Urinary bladder (tissue), 4 donors: ENCODE data around the gene MGAT4B. TPM values are rescaled to one million over a fixed set of nuclear protein-coding genes. Genes with fewer than 3 reads are reported as not detected.

Source experiments
- DNase-seq: peaks from one replicate; pipeline ENCODE4 v3.0.0-alpha.2; 2015; ENCODE audit errors: extremely low spot score
- H3K27ac ChIP-seq: one replicate; pipeline ENCODE4 v1.5.1; 2013; ENCODE audit warnings: low read depth, mild to moderate bottlenecking, moderate library complexity
- H3K36me3 ChIP-seq: one replicate; pipeline ENCODE4 v1.6.1; 2013; ENCODE audit warnings: mild to moderate bottlenecking, moderate library complexity; ENCODE audit not compliant: insufficient read depth
- H3K4me1 ChIP-seq: one replicate; pipeline ENCODE4 v1.6.1; 2013; ENCODE audit warnings: mild to moderate bottlenecking, moderate library complexity; ENCODE audit not compliant: insufficient read depth
- H3K4me3 ChIP-seq: one replicate; pipeline ENCODE4 v1.5.1; 2013; ENCODE audit warnings: low read depth, low read length
- WGBS: extraction: QIAGEN DNeasy Blood & Tissue Kit; methylation state at CpG from one replicate; pipeline ENCODE4 v1.1.7; 2013; 5-methylcytosine and 5-hydroxymethylcytosine counted together
- polyA plus RNA-seq: library from polyadenylated mRNA; stranded (reverse); fragments of 200-250 nt; gene quantifications from one replicate; pipeline ENCODE4 v1.2.3, GENCODE V29; 2013
- total RNA-seq: library from RNA; depleted of rRNA; stranded (reverse); fragments of >200 nt; gene quantifications from one replicate; pipeline ENCODE4 v1.2.3, GENCODE V29; 2014
- donor health status: healthy with polysubstance abuse.
- donor health status: healthy.

MGAT4B gene
- total and polyA plus RNA-seq, 2 donors = 38.9 to 64.6 TPM

GRCh38 chr5:179812135-179812825 is 5.6 kb upstream of the MGAT4B start:
- no peak overlapping the region for H3K27ac ChIP-seq
- no peak overlapping the region for H3K4me3 ChIP-seq
- no peaks in the 10 kb centered on the region for H3K36me3 ChIP-seq
- WGBS = 94% methylated on average over 27 of the region's 27 CpGs
- no peak for DNase-seq
- H3K4me1 ChIP-seq = no peaks in the 10 kb centered on the region

DNA sequence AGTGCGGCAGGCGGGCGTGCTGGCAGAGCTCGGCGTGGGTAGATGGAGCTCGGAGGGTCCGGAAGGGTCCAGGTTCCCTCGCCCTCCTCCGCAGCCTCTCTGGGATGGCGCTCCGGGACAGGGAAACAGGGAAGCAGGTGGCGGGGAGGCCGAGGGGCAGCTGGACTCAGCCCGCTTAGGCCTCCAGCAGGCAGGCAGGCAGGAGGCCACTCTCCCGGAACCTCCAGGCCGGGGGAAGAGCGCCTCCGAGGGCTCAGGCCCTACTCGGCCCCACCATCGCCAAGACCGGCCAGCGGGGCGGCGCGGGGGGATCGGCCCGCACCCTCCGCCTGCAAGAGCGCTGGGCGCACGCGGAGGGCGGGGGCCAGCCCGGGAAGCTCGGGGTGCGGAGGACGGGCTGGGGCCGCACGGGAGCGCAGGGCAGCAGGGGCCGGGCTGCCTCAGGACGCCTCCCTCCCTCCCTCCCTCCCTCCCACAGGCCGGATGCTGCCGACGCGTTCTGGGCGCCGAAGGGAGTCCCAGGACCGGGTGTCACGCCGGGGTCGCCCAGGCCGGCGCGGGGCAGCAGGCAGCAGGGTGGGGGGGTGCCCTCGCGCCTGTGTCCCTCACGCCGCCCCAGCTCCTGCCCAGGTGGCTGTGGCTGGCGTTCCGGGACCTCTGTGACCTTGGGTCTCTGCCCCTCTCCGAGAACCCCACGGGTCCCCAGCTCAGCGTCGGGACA is 977 bp downstream of the MGAT4B start:
- DNase-seq = no peak
- no peaks in the 10 kb centered on the region for H3K36me3 ChIP-seq
- peak overlapping the region; percentile 96 for H3K27ac ChIP-seq
- 6% methylated on average over 65 of the region's 65 CpGs for WGBS
- H3K4me1 ChIP-seq = no peaks in the 10 kb centered on the region
- peak overlapping the region; percentile 92 for H3K4me3 ChIP-seq

- no peak for DNase-seq
- 67% methylated on average over 9 of the region's 9 CpGs for WGBS
- no peak overlapping the region for H3K27ac ChIP-seq
- H3K4me3 ChIP-seq = peak overlapping the region; percentile 92
- H3K4me1 ChIP-seq = no peaks in the 10 kb centered on the region
- no peaks in the 10 kb centered on the region for H3K36me3 ChIP-seq
Observed at GRCh38 chr5:179805070-179805528, 1.6 kb downstream of the MGAT4B start.

- H3K4me1 ChIP-seq = no peaks in the 10 kb centered on the region
- no peaks in the 10 kb centered on the region for H3K36me3 ChIP-seq
- H3K4me3 ChIP-seq = no peak overlapping the region
- no peak overlapping the region for H3K27ac ChIP-seq
- WGBS = 89% methylated on average over 8 of the region's 8 CpGs
- no peak for DNase-seq
Observed at GRCh38 chr5:179804555-179804947, 2.1 kb downstream of the MGAT4B start.

DNA sequence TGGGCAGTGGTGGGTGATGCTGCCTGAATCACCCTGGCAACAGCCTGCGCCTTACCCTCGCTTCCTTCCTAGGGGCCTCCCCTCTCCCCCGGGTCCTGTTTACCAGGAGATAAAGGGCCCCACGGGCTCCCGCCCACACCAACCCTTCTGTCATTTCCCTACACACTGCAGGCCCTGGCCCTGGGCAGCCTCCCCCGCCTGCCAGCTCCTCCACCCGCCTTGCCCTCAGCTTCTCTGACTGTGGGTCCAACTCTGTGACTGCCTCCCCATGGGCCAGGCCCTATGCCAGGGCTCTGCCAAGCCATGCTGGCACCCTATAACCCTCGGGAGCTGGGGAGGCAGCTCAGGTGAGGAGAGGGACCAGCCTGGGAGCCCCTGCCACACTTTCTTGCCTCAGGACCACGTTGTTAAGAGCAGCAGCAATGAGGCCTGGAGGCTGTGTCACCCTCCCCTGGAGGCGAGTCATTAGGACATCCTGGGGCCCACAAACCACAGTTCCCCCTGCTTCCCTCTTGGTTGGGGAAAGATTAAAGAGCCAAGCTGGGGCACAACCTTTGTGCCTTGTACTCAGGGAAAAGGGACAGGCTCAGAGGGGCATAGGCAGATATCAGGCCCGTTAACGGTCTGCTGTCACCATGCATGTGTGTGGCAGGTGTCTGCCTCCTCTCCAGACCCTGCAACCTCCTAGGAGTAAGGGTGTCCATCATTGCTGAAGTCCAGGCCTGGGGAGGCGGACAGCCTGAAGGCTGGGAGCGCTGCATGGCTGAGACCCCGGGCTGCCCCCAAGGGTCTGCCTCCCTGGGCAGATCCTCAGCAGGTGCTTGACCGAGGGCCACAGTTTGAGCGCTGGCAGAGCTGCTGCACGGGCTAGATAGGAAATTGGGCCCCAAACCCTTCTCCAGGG is 2.8 kb downstream of the MGAT4B start:
- H3K27ac ChIP-seq = no peak overlapping the region
- H3K4me1 ChIP-seq = no peaks in the 10 kb centered on the region
- 72% methylated on average over 18 of the region's 18 CpGs for WGBS
- H3K4me3 ChIP-seq = no peak overlapping the region
- no peak for DNase-seq
- no peaks in the 10 kb centered on the region for H3K36me3 ChIP-seq

GRCh38 chr5:179802950-179803562 is 3.6 kb downstream of the MGAT4B start:
- no peaks in the 10 kb centered on the region for H3K36me3 ChIP-seq
- H3K4me3 ChIP-seq = no peak overlapping the region
- no peak for DNase-seq
- no peaks in the 10 kb centered on the region for H3K4me1 ChIP-seq
- 78% methylated on average over 11 of the region's 11 CpGs for WGBS
- H3K27ac ChIP-seq = no peak overlapping the region

DNA sequence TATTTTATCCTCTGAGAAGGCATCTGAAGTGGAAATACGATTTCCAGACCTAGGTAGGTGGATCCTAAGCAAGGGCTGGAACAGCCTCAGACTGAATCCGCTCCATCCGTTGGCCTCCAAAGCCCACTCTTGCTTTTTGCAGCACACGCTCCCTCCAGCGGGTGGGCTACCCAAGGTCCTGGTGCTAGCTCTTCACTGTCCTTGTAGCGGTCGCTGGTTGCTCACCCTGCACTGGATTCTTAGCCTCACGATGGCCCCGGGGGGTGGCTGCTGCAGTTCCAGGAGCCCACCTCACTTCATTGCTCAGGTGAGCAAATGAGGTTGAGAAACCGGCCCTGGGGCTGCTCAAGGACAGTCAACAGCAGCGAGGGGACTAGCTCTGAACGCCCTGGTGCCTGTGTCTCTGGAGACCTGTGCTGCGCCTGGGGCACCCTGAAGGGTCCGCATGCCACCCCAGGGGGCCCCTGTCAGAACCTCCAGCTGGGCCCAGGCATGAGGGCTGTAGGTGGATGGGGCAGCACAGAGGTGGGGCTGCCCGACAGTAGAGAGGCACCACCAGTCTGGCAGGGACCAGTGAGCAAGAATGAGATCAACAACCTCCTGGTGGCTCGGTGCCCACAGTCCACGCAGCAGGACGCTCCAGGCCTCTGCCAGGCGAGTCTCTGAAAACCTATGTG is 4.3 kb downstream of the MGAT4B start:
- no peak overlapping the region for H3K27ac ChIP-seq
- H3K4me3 ChIP-seq = no peak overlapping the region
- no peaks in the 10 kb centered on the region for H3K4me1 ChIP-seq
- DNase-seq = no peak
- 91% methylated on average over 19 of the region's 19 CpGs for WGBS
- no peaks in the 10 kb centered on the region for H3K36me3 ChIP-seq

DNA sequence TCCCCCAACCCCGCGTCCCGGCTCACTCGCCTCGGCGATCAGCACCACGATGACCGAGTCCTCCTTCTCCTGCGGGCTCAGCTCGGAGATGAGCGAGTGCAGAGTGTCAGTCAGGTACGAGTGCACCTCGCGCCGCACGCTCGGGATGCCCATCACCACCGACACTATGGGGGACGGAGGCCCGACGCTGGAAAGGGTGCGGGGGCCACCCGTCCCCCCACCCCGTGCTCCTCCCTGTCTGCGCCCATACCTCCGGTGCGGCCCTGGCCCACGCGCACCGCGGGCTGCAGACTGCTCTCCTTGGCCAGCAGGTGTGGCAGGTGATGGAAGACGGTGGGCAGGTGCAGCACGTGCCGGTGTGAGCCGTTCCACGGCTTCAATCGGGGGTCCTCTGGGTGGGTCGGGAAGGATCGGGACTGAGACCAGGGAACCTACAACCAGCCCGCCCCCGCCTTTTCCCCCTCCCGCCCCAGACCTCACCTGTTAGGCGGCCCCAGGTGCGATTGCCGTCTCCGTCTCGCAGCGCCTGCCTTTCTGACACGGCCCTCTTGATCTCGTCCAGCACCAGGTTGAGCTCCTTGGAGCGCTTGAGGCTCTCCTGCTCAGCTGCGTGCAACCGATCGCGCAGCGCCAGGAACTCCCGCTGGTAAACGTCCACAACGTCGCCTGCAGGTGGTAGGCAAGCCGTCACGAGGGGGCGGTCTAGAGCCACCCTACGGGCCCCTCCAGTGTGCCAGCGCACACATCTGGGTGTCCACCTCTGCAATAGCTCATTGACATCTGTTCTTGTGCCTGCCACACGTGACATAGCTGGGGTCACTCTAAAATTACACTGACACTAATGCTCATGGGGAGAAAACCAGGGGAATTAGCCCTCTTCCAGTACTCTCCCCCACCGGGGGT is 5.1 kb downstream of the MGAT4B start:
- H3K27ac ChIP-seq = no peak overlapping the region
- no peaks in the 10 kb centered on the region for H3K4me1 ChIP-seq
- no peak for DNase-seq
- 66% methylated on average over 67 of the region's 67 CpGs for WGBS
- H3K4me3 ChIP-seq = no peak overlapping the region
- no peaks in the 10 kb centered on the region for H3K36me3 ChIP-seq

DNA sequence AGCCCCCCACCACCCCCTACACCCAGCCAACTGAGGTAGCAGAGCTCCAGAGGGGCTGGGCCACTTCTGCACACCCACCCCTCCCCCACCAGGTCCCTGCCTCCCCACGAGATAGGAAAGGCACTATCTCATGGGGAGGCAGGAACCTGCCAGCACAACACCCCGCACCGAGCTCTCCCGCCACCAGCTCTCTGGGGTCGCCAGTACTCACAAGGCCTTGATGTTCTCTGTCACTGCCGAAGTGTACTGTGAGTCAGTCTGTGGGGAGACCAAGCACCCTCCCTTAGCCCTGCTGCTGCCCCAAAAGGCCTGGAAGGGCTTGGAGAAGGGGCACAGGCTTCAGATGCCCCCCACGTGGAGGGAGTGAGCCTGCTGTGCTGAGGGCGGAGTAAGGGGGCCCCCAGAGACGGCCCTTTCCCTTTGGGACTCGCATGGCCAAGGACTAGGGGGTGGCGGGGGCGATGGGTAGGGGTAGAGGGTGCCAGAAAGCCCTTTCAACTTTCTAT is 5.9 kb downstream of the MGAT4B start:
- WGBS = 82% methylated on average over 12 of the region's 12 CpGs
- H3K4me1 ChIP-seq = no peaks in the 10 kb centered on the region
- no peak overlapping the region for H3K4me3 ChIP-seq
- H3K36me3 ChIP-seq = no peaks in the 10 kb centered on the region
- DNase-seq = no peak
- no peak overlapping the region for H3K27ac ChIP-seq

DNA sequence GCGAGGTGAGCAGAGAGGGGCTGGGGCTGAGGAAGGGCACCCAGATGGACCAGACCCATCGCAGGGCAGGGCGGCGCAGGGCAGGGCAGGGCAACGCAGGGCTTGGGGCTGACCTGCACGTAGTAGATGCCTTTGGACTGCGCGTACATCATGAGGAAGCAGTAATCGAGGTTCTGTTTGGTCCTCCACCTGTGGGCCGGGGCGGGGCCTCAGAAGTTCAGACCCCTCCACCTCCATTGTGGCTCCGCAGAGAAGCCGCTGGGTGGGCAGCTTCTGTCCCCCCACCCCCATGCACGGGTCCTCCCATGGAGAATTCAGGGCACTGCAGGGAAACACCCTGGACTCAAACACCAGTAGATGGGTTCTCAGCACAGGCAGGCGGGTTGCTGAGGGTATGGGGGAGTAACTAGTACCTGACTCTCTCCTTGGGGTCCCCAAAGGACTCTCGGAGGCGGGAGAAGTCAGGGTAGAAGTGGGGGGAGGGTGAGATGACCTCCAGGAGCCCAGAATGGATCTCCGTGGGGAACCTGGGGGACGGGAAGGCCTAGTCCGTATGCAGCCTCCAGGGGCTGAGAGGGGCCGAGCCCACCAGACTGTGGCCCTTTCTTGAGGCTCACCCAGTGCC is 6.5 kb downstream of the MGAT4B start:
- H3K4me3 ChIP-seq = no peak overlapping the region
- H3K36me3 ChIP-seq = no peaks in the 10 kb centered on the region
- no peak overlapping the region for H3K27ac ChIP-seq
- 93% methylated on average over 21 of the region's 21 CpGs for WGBS
- no peak for DNase-seq
- H3K4me1 ChIP-seq = no peaks in the 10 kb centered on the region

- Histone ChIP-seq H3K36me3 (no peaks in the 10 kb centered on the region), H3K4me1 (no peaks in the 10 kb centered on the region), H3K27ac (no peak overlapping the region), H3K4me3 (no peak overlapping the region)
- DNase-seq = no peak
- 90% methylated on average over 5 of the region's 5 CpGs for WGBS
Observed at GRCh38 chr5:179799644-179799973, 7.1 kb downstream of the MGAT4B start.
